Activated CD8-positive, alpha-beta memory T cell treated with anti-CD3 and anti-CD28 coated beads, Interleukin-2, amount 50 U/mL, for 1 hour (primary cell): ENCODE results near the gene TTF2.
"Not testable (repeated sequence)": the region's sequence is repeated elsewhere in the genome, so short reads cannot be mapped to it uniquely, and the experiment has no call there.

Source experiments
- DNase-seq: peaks from one replicate; pipeline ENCODE4 v3.0.0-alpha.2; 2020; ENCODE audit errors: extremely low read depth

Gene TTF2

DNA sequence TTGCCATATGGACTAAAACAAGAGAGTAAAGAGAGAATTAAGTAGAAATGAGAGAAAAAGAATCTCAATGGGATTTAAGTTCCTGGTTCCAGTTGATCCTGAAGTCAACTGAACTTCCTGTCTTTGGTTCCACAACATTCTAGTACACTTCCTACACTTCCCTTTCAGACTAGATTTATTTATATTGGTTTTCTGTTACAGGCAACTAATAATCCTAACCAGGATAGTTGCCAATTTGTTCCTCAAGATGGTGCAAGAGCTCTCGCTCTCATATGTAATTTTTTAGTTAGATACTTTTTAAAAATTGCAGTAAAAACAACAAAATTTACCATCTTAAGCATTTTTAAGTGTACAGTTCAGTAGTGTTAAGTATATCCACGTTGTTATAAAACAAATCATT, 90.2 kb downstream of the TTF2 start:
- no peak for DNase-seq

DNA sequence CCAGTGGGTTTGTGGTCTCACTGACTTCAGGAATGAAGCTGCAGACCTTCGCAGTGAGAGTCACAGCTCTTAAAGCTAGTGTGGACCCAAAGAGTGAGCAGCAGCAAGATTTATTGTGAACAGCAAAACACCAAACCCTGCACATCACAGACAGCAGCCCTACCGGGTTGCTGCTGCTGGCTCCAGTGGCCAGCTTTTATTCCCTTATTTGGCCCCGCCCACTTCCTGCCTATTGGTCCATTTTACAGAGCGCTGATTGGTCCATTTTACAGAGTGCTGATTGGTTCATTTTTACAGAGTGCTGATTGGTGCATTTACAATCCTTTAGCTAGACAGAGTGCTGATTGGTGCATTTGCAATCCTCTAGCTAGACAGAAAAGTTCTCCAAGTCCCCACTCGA, 91.2 kb downstream of the TTF2 start:
- not testable (repeated sequence) for DNase-seq
